ENCODE results near the gene PIP5K1B.
A peak's percentile ranks its signal among the peaks of the same experiment; 100 is the strongest.

PIP5K1B gene

DNA sequence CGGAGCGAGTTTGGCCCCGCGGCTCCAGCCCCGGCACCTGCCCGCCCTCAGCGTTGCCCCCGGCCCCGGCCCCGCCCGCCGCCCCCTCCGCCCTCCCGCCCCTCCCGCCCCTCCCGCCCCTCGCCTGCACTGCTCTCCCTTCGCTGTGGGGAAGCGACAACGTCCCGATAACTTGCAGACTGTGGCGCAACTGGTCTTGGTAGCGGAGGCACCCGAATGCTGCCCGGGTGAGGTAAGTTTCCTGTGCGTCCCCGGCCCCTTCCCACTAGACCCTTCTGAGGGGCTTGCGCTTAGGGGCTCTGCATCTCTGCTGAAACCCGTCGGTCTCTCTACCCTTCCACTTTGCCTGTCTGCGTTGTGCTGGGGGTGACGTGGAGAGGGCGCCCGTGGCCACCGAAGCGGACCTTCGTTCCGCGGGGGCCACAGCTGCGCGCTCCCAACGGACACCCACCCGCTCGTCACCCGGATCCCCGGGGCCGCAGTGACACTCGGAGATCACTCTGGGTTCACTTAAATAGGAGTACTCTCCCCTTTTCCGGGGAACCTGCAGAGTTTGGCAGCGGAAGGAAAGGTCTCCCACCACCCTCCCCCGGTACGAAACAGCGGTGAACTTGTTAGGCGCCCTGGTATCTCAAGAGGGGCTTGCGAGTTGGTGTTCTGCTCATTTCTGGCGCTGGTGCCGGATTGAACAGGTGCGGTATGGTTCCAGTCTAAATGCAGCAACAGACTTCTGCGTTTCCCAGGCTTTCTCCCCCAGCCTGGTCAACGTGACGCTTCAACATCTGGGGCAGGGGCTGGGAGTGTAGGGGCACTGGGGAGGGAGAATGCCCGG is 707 bp downstream of the PIP5K1B start:
- intact Hi-C loops (cut with DNase I), result no loop called here
- peak in 25 of 42 donors; percentile 6 to 49 (median 18) for DNase-seq

DNA sequence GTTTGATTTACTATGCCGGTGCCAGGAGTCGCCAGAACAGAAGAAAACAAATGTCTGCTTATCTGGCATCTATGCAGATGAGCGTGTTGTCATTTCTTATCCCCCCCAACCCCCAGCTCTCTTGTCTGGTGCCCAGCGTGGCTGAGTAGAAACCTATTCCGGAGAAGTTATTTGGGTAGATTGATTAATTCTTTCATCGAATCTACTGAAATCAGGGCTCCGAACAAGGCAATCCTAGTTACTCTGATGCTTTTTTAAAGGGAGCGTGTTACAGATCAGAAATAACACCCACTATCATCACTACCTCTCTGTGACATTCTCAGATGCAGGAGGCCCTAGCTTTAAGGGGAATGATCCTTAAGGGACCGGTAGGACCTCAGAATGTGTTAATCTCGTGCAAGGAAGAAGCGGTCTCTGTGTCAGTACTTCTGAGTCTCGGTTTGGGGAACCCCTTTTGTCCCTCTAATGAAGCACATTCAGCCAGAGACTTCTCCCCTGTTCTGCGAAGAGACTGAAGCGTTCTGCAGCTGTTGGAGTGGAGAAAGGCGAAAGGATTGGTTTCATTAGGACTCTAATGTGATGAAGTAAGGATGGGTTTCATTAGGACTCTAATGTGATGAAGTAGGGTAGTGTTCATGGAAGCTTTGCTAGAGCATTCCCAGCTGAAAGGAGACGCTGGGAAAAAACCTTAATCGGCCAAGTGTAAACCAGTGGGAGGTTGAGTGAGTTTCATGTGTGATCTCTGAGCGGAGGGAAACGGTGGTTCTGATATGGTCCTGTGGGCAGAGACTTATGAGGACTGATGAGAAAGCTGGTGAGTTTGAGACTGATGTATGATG is 1.5 kb downstream of the PIP5K1B start:
- intact Hi-C loops (cut with DNase I), result no loop called here
- DNase-seq, result peak in 1 of 42 donors; percentile 3

DNA sequence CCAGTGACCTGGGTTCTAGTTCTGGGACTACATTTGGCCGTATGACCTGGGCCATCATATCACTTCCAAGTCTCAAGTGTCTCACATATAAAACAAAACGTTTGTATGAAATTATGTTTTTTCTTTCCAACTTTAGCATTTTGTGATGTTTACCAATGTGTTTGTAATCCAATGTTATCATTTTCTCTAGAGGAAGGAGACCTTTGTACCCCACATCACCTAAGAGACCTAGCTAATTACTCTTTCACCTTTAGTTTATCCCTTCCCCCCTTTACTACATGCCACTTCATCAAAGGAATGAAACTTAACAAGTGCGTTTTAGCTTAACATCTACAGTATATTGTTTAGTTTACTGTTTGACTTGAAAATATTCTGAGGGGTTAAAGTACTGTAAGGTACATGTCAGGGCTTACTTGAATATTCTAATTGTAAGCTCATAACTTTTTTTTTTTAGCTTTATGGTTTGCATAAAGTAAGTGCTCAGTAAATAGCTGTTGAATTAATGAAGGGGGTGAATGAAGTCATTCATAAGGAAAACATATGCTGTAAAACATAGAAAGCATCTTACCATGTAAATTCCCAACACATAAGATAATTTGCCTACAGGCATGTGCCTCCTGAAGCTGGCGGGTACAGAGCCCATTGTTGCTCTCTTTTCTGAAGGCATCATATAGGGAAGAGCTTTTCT is 2.9 kb downstream of the PIP5K1B start:
- intact Hi-C loops (cut with DNase I), result no loop called here
- DNase-seq, result no peak

DNA sequence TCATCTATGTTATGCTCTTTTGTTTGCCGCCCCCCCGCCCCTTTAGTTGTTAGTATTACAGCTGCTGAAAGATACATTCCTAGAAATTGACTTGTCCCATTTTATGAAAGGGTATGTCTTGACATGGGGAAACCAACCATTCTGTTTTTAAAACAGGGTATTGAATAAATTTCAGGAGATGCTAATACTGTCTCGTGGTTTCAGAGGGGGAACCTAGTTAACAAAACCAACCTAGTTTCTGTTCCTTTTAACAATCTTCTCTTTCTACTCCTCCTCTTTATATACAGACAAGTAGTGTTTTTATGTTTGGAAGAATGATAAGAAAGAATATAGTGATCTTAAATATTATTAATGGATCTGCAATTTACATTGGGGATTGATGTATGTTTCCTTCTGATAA is 3.5 kb downstream of the PIP5K1B start:
- intact Hi-C loops (cut with DNase I), result no loop called here
- no peak for DNase-seq

DNA sequence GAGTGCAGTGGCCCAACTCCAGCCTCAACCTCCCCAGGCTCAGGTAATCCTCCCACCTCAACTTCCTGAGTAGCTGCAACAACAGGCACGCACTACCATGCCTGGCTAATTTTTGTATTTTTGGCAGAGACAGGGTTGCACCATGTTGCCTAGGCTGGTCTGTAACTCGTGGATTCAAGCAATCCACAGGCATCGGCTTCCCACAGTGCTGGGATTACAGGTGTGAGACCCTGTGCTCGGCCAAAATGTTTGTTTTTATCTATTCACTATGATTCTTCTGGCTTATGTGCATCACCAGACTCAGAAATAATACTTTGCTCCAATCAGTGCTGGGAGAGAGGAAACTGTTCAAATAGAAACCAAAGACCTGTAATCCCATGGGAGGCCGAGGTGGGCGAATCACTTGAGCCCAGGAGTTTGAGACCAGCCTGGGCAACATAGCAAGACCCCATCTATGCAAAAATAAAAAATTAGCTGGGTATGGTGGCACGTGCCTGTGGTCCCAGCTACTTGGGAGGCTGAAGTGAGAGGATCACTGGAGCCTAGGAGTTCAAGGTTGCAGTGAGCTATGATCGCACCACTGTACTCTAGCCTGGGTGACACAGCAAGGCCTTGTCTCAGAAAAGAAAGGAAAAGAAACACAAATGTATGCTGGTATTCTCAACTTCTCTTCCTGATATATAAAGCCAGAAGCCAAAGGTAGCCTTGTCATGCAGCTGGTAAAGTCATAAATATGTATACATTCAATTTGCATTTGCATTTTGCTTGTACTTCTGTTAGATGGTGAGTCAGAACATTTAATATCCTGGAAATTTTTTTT is 4.5 kb downstream of the PIP5K1B start:
- intact Hi-C loops (cut with DNase I), result no loop called here

DNA sequence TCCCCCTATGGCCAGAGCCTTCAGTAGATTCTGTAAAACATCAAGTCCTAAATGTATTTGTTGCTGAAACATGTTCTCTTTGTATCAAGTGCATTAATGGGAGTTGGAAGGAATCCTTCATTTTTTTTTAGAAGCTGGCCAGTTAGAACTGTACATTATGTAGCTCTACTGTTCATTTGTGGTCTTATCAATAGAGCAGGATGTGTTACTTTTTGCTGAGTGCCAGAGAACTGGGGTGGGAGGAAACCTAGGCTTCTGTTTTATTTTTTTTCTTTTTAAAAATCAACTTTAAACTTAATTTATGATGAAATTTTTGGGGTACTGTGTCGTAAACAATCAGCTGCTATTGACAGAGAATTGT is 5.1 kb downstream of the PIP5K1B start:
- DNase-seq, result no peak

More for the DNA sequence above, 4.5 kb downstream of the PIP5K1B start:
- no peak for DNase-seq

DNA sequence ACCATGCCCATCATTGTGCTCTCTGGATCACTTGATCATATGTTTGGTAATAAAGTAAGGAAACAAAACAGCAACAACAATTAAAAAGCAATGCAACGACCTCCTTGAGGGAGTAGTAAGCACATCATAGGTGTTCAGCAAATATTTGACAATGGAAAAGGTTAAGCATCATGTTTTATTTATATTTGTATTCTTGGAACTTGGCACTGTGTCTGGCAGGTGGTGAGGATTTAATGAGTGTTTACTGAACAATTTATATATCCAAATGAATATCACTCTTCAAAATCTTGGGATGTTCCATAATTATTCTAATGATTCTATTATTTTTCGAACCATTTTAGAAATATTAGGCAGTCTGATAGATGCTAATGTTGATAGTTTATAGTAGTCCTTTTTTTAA is 6.2 kb downstream of the PIP5K1B start:
- intact Hi-C loops (cut with DNase I), result no loop called here
- no peak for DNase-seq

More for the DNA sequence above, 5.1 kb downstream of the PIP5K1B start:
- intact Hi-C loops (cut with DNase I), result no loop called here

DNA sequence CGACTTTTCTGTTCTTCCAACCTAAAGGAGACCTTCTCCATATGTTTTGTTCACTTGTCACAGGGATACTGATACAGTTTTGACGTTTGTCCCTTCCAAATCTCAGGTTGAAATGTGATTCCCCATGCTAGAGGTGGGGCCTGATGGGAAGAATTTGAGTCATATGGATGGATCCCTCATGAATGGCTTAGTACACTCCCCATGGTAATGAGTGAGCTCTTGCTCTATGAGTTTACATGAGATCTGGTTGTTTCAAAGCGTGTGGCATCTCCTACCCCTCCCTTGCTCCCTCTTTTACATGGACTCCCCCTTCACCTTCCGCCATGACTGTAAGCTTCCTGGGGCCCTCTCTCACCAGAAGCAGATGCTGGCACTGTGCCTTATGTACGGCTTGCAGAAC is 6.9 kb downstream of the PIP5K1B start:
- DNase-seq, result no peak
- intact Hi-C loops (cut with DNase I), result no loop called here

DNA sequence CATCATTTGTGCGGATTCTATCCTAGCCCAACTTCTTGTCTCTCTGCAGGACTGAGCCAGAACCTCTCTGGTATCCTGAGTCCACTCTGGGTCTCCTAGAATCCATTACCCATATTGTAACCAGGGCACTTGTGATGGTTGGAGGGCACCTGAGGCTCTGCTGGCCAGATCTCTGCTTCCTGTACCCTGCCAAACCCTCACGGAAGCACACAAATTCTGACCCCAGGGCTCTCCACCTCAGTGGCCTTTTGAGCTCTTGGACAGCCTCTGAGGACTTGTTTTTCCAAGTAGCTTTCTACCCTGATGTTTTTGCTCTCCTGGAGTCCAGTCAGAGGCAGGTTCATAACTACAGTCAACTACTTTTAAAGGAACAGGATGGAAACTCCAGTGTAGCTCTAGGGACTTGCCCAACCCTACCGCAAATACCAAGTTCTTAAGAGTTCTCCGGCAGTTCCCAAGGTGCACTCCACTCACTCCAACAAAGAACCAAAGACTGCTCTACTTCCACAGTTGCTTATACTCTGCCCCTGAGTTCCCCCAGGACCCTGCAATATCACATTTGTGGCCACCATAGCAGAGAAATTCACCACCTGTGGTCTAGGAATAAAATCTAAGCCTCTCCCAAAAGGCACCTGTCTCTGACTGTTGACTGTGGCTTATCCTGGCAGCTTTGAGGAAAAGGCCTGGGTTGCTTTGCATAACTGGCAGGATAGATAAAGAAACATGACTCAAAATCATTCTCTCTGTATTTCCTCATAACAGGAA is 9.6 kb downstream of the PIP5K1B start:
- intact Hi-C loops (cut with DNase I), result no loop called here
- no peak for DNase-seq

DNA sequence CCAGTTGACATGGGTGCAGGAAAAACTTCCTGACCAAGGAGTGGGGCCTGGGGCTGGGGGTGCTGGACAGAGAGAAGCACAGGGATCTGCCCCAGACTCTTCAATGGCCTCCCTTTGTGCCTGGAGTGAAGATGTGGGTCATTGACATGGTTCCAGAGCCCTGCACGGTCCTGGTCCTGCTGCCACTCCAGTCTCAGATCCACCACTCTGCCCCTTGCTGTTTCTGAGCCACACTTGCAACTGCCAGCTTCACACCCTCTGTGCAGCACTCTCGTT is 10.1 kb downstream of the PIP5K1B start:
- no peak for DNase-seq
- intact Hi-C loops (cut with DNase I), result no loop called here

DNA sequence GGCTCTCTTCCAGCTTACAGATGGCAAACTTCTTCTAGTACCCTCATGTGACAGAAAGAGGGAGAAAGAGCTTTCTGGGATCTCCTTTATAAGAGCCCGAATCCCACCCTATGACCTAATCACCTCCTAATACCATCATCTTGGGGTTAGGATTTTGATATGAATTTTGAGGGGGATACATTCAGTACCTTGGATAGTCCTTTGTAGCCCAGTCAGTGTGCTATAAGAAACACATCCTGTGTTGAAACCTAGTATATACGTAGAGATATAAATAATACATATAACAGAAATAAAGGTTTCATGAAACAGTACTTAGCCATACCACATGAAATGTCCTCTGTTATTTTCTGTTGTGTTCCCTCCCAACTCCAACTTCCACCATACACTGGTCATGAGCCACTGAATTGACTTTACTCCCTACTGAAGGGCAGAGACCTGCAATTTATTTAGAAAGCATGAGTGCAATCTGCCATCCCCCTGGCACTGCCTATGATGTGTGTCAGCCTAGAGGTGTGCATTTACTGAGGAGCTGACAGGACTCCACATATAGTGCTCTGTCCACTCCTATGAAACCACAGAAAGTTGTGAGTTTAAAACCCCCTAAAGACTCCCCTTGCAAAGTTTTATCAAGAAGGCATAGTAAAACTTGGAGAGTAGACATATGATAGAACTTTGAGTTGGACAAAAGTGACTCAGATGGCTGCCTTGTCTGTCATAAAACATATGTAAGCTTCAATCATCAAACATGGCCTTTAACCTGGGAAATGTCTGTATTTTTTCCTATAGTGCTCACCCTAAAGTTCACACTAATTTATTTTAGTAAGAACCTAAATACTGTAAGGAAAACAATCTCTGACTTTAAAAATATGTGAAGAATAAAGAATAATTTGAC is 12.8 kb downstream of the PIP5K1B start:
- intact Hi-C loops (cut with DNase I), result no loop called here

DNA sequence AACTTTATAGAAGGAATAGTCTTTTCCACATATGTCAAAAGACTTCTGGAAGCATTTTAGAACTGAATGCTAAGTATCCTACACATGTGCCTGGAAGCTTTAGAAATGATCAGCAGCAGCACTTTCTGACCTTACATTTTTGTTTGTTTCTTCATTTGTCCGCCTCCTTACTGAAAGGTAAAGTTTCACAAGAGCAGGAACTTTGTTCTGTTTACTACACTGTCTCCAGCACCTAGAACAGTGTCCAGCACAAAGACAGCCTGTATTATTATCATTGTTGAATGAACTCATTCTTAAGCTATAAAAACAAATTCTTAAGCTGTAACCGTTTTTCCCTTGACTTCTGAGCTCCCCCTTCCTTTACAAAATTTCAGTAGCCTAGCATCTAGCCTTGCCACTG is 14.8 kb downstream of the PIP5K1B start:
- DNase-seq, result no peak
- intact Hi-C loops (cut with DNase I), result no loop called here

More for the DNA sequence above, 12.8 kb downstream of the PIP5K1B start:
- no peak for DNase-seq

DNA sequence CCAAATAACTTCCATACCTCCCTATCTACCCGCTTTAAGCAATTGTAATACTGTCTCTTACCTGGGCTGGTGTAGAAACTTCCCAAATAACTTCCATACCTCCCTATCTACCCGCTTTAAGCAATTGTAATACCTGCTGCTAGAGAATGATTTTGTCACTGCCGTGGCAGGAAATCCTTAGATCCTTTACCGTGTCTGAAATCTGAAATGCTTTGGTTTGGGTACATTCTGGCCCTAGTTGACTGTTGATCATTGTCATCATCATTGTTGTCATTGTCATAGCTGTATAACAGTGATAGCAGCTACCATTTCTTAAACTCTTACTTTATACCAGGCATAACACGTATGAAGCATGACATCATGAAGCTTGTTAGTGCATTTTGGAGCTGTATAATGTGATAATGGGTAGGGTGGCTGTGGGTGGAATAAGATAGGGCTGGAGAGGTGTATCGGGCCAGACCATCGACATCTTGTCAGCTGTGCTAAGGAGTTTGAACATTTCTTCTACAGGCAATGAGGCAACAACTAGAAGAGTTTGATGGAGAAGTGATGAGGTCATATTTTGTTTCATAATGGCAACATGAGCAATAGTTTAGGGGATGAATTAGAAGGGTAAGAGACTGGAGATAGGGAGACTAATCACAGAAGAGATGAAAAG is 15.7 kb downstream of the PIP5K1B start:
- intact Hi-C loops (cut with DNase I), result no loop called here

DNA sequence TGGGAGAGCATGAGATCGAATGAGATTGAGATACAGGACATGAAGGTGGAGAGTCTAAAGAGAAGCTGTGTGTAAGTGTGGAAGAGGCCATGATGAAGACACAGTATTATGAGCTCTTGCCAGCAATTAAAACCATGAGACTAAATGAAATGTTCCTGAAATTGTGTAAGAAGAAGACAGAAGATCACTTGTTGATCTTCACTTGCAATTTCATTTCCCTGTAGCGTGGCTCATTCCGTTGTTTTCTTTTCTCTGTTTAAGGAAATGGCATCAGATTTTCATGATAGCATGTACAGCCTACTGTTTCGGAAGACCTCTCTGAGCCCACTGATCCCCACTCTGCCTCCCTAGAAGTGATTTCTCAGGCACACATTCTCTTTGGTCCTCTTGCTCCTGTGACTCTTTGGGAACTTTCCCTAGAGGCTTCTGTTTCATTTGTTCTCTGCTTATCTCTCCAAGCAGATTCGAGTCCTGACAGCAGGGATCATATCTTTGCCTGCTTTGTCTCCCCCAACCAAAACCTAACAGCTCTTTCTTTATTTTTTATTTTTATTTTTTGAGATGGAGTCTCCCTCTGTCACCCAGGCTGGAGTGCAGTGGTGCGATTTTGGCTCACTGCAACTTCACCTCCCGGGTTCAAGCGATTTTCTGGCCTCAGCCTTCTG is 16.8 kb downstream of the PIP5K1B start:
- DNase-seq, result no peak
- intact Hi-C loops (cut with DNase I), result no loop called here

More for the DNA sequence above, 15.7 kb downstream of the PIP5K1B start:
- no peak for DNase-seq

DNA sequence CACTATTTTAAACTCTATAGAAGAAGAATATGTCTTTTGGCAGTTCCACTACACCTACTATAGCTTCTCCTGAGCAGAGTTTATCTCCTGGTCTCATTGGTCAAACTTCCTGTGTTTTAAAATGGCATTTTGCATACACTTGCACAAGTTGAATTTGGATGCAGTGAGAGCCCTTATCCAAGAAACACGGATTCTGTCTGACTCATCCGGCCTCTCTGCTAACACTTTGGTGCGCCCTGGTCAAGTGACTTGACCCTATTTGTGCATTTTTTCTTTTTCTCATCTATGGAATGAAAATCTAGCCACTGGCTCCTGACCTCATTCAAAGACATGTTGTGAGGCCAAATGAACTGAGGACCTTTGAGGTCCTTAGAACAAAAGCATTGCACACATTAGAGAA is 20.0 kb downstream of the PIP5K1B start:
- no peak for DNase-seq
- intact Hi-C loops (cut with DNase I), result no loop called here

DNA sequence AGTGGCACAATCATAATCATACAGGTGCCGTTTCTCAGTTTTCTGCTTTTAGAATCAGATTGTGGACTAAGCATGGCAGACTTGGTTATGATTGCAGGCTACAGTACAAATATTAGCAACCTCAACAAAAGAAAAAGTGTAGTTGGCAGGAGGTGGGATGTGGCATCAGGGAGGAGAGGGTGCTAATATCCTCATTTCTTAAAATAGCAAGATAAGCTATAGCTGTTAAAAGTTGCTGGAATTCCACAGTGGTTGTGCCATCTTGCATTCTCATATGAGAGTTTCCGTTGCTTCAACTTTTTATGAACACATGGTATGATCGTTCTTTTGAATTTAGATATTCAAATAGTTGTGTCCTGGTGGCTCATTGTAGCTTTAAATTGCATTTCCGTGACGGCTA is 21.4 kb downstream of the PIP5K1B start:
- DNase-seq, result no peak
- intact Hi-C loops (cut with DNase I), result no loop called here
